G401 (cell line): ENCODE measurements around the gene SOS2. TPM values are rescaled to one million over a fixed set of nuclear protein-coding genes. Genes with fewer than 3 reads are reported as not detected.

Experiments used
- DNase-seq: peaks from one replicate; pipeline ENCODE4 v3.0.0-alpha.2; 2015; ENCODE audit warnings: low spot score
- in situ Hi-C: cut with HindIII; loops from 2 replicates; pipeline ENCODE4 v1.10.0; 2016; ENCODE audit warnings: low sequenced_read_pairs, mixed read lengths
- total RNA-seq: library from RNA; depleted of rRNA; stranded (reverse); fragments of >200 nt; shearing (Covaris generic); gene quantifications from 2 replicates; pipeline ENCODE4 v1.2.3, GENCODE V29; 2014; rRNA removed

SOS2 gene
- total RNA-seq, 1 experiment from 2014 or later = 20.0 TPM

DNA sequence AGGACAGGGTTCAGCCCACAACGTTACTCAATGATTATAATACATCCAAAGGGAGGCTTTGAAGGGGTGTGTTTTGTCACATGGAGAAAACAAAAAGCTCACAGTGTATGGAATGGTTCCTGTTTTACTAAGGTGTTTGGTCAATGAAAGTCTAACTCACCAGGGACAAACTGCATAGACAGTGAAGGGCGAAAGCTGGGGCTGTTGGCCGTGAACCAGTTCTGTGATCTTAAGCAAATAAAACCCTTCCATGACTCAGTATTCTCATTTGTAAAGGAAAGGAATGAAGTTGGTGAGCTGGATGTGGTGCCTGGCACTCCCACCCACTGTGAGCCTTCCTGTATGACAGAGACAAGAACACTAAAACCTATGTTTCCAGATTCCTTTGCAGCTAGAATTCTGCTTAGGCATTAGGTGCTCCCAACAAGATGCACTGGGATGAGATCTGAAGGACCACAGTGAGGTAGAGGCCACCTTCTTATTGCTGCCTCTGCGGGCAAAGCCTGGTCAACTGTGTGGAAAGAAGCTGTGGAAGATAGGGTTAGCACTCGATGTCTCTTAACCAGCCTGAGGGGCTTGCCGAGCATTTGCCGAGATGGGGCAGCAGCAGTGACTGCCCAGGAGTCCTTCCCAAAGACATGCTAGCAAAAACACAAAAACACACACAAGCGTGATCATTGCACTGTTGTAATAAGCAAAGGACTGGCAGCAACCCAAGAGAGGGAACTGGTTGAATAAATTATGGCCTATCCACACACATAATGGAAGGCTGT is 163.5 kb downstream of the SOS2 start:
- in situ Hi-C loops = no loop called here
- no peak for DNase-seq

Other genes with a start within 250 kb of the SOS2 start
- 4.4 and 8.9 TPM in 2 replicates for gene VCPKMT, start 115.0 kb downstream of the SOS2 start, total RNA-seq
- 23.0 and 31.6 TPM in 2 replicates for gene L2HGDH, start 80.7 kb upstream of the SOS2 start, total RNA-seq
- gene DMAC2L, start 80.7 kb upstream of the SOS2 start, total RNA-seq = 8.8 and 31.0 TPM in 2 replicates
- 0.27 and 0.80 TPM in 2 replicates for gene CDKL1, start 165.3 kb upstream of the SOS2 start, total RNA-seq